Left lung (tissue), 10 donors: ENCODE data around the gene CHN1. TPM values are rescaled to one million over a fixed set of nuclear protein-coding genes. Genes with fewer than 3 reads are reported as not detected.
A peak's percentile ranks its signal among the peaks of the same experiment; 100 is the strongest.

Source experiments
- ATAC-seq: fragments of 200-7000 bp; cut with Tn5 transposase; one replicate; pipeline ENCODE4 v1.9.1; 2020; ENCODE audit warnings: moderate library complexity
- DNase-seq, 4 donors: peaks; one replicate each; pipeline ENCODE4 v3.0.0-alpha.2; 2013 to 2020
- H3K27ac ChIP-seq, 2 donors: fragments of 200-600 bp; sonication (generic) in 1 of 2; one replicate each; pipeline versions ENCODE4 v1.5.0 to v1.8.0; 2020 to 2021
- H3K27me3 ChIP-seq, 2 donors: fragments of 200-600 bp; sonication (generic) in 1 of 2; one replicate each; pipeline versions ENCODE4 v1.5.0 to v1.8.0; 2020 to 2021
- H3K36me3 ChIP-seq, 2 donors: fragments of 200-600 bp; sonication (generic) in 1 of 2; one replicate each; pipeline versions ENCODE4 v1.5.0 to v1.8.0; 2020 to 2021
- H3K4me1 ChIP-seq, 2 donors: fragments of 200-600 bp; one replicate each; pipeline ENCODE4 v1.8.0; 2021
- H3K4me3 ChIP-seq, 2 donors: fragments of 200-600 bp; sonication (generic) in 1 of 2; one replicate each; pipeline versions ENCODE4 v1.5.0 to v1.8.0; 2020 to 2021; ENCODE audit warnings: mild to moderate bottlenecking in 1 of 2
- H3K9me3 ChIP-seq, 2 donors: fragments of 200-600 bp; sonication (generic) in 1 of 2; one replicate each; pipeline versions ENCODE4 v1.5.0 to v1.8.0; 2020 to 2021
- CTCF ChIP-seq, 2 donors: fragments of 200-600 bp; sonication (generic) in 1 of 2; IDR thresholded peaks; one replicate each; pipeline versions ENCODE4 v1.5.0 to v1.8.0; 2021; ENCODE audit warnings: antibody characterized with exemption in 2 of 2
- intact Hi-C, 2 donors: fragments of 100-400 bp; cut with DNase I; formaldehyde crosslinking; loops; one replicate each; pipeline versions ENCODE4 v1.11.2 to v1.14.2; 2022
- polyA plus RNA-seq, 6 donors: library from polyadenylated mRNA; unstranded; fragments of 120-200 nt; gene quantifications; one replicate each; pipeline ENCODE4 v1.2.1, GENCODE V29; 2013; ENCODE audit not compliant: insufficient read length in 6 of 6
- total RNA-seq, 2 donors: library from RNA; stranded (reverse); fragmentation: NEBNext Ultra II Directional; extraction: Animal tissue kit (Norgen Biotek cat#: 25700); gene quantifications; one replicate each; pipeline ENCODE4 v1.2.1, GENCODE V29; 2021
- donor health status: DM: no; HTN: yes; CAD: no.
- donor health status: DM: no; HTN: no; CAD: no.

The CHN1 gene
- total and polyA plus RNA-seq, 8 donors, result 27.4 to 170 (median 99.9) TPM

GRCh38 chr2:174994381-174994780 is 10.8 kb downstream of the CHN1 start:
- no peaks in the 10 kb centered on the region for H3K27me3 ChIP-seq
- no peaks in the 10 kb centered on the region for H3K9me3 ChIP-seq
- peaks cover 0 to 4% of the 10 kb centered on the region in 2 donors for H3K4me1 ChIP-seq
- no peak overlapping the region for H3K27ac ChIP-seq
- DNase-seq (no peak), ATAC-seq (no peak)
- no peak for TF ChIP-seq CTCF (IDR thresholded peaks at IDR 0.05)
- H3K4me3 ChIP-seq, result no peak overlapping the region
- H3K36me3 ChIP-seq, result no peaks in the 10 kb centered on the region
- intact Hi-C loops, result no loop called here

- no peak for DNase-seq
- no peak for ATAC-seq
- Histone ChIP-seq H3K36me3 (no peaks in the 10 kb centered on the region), H3K4me1 (no peaks in the 10 kb centered on the region), H3K4me3 (no peak overlapping the region), H3K27ac (no peak overlapping the region), H3K27me3 (no peaks in the 10 kb centered on the region), H3K9me3 (no peaks in the 10 kb centered on the region)
- no peak for TF ChIP-seq CTCF (IDR thresholded peaks at IDR 0.05)
- intact Hi-C loops, result no loop called here
These were observed 12.3 kb downstream of the CHN1 start for GRCh38 chr2:174992886-174993285.

GRCh38 chr2:174985614-174986013 is 19.6 kb downstream of the CHN1 start:
- intact Hi-C loops, result loop anchor here in 1 of 2 donors (5.0 kb wide), 1 partner anchor 213 kb away; no protein-coding TSS in a partner anchor
- TF ChIP-seq CTCF (IDR thresholded peaks at IDR 0.05), result peak; percentile 25 to 52
- ATAC-seq, result no peak

GRCh38 chr2:174984561-174984960 is 20.6 kb downstream of the CHN1 start:
- no peaks in the 10 kb centered on the region for H3K27me3 ChIP-seq
- no peak overlapping the region for H3K4me3 ChIP-seq
- peaks cover 0 to 6% of the 10 kb centered on the region in 2 donors for H3K4me1 ChIP-seq
- no peak for TF ChIP-seq CTCF (IDR thresholded peaks at IDR 0.05)
- H3K36me3 ChIP-seq, result no peaks in the 10 kb centered on the region
- no peak overlapping the region for H3K27ac ChIP-seq
- DNase-seq (no peak), ATAC-seq (no peak)
- H3K9me3 ChIP-seq, result no peaks in the 10 kb centered on the region
- intact Hi-C loops, result no loop called here

More at GRCh38 chr2:174985614-174986013, 19.6 kb downstream of the CHN1 start:
- Histone ChIP-seq H3K4me3 (no peak overlapping the region), H3K9me3 (no peaks in the 10 kb centered on the region), H3K27ac (no peak overlapping the region), H3K4me1 (peaks cover 0 to 6% of the 10 kb centered on the region in 2 donors), H3K36me3 (no peaks in the 10 kb centered on the region), H3K27me3 (no peaks in the 10 kb centered on the region)
- peak in 1 of 4 donors; percentile 45 for DNase-seq

GRCh38 chr2:174981331-174981730 is 23.9 kb downstream of the CHN1 start:
- H3K36me3 ChIP-seq, result no peaks in the 10 kb centered on the region
- TF ChIP-seq CTCF (IDR thresholded peaks at IDR 0.05), result no peak
- intact Hi-C loops, result no loop called here
- H3K9me3 ChIP-seq, result no peaks in the 10 kb centered on the region
- ATAC-seq (no peak), DNase-seq (no peak)
- peaks cover 0 to 6% of the 10 kb centered on the region in 2 donors for H3K4me1 ChIP-seq
- no peak overlapping the region for H3K27ac ChIP-seq
- H3K4me3 ChIP-seq, result no peak overlapping the region
- no peaks in the 10 kb centered on the region for H3K27me3 ChIP-seq
